Inferior parietal cortex (tissue), 1 donor: Measurements from ENCODE around the gene IL32.

Experiments
- DNase-seq: peaks from one replicate; pipeline ENCODE4 v3.0.0-alpha.2; 2016; ENCODE audit errors: extremely low spot score

IL32 gene

GRCh38 chr16:3115561-3115960 lies 50.1 kb downstream of the IL32 start:
- no peak for DNase-seq

- no peak for DNase-seq
These were observed 52.9 kb downstream of the IL32 start for GRCh38 chr16:3118204-3118790.

GRCh38 chr16:3118846-3119245 lies 53.4 kb downstream of the IL32 start:
- no peak for DNase-seq
